Mesendoderm (in vitro differentiated cells): ENCODE data around the gene ENPP6.

Experiments
- DNase-seq: peaks from one replicate; pipeline ENCODE4 v3.0.0; 2013
- H2AK5ac ChIP-seq: 2 replicates; pipeline ENCODE4 v1.6.1; 2013; ENCODE audit warnings: low read length, inconsistent platforms
- H2BK120ac ChIP-seq: 2 replicates; pipeline ENCODE4 v1.6.1; 2013; ENCODE audit warnings: low read depth, mild to moderate bottlenecking, low read length, moderate library complexity, mixed read lengths
- H2BK15ac ChIP-seq: replicated peaks from 2 replicates; pipeline ENCODE4 v1.6.1; 2013; ENCODE audit warnings: low read depth, mild to moderate bottlenecking, moderate library complexity
- H2BK5ac ChIP-seq: 2 replicates; pipeline ENCODE4 v1.6.1; 2013; ENCODE audit warnings: low read length, inconsistent platforms
- H3K18ac ChIP-seq: 2 replicates; pipeline ENCODE4 v1.6.1; 2013; ENCODE audit warnings: mild to moderate bottlenecking, low read length, mixed read lengths
- H3K23ac ChIP-seq: one replicate; pipeline ENCODE4 v1.6.1; 2013; ENCODE audit warnings: low read length
- H3K27ac ChIP-seq: 2 replicates; pipeline ENCODE4 v1.5.1; 2013; ENCODE audit warnings: low read depth, mild to moderate bottlenecking, inconsistent platforms, low read length, moderate library complexity
- H3K27me3 ChIP-seq: 2 replicates; pipeline ENCODE4 v1.6.1; 2013; ENCODE audit warnings: low read length, control low read depth, mild to moderate bottlenecking, inconsistent platforms; ENCODE audit not compliant: insufficient read depth, poor library complexity
- H3K36me3 ChIP-seq: 2 replicates; pipeline ENCODE4 v1.6.1; 2013; ENCODE audit warnings: low read length, inconsistent platforms; ENCODE audit not compliant: control insufficient read depth, insufficient read depth
- H3K4ac ChIP-seq: one replicate; pipeline ENCODE4 v1.6.1; 2013; ENCODE audit warnings: low read depth, mild to moderate bottlenecking, low read length, moderate library complexity
- H3K4me1 ChIP-seq: 2 replicates; pipeline ENCODE4 v1.6.1; 2013; ENCODE audit warnings: low read depth, low read length, inconsistent platforms; ENCODE audit not compliant: control insufficient read depth
- H3K4me2 ChIP-seq: 2 replicates; pipeline ENCODE4 v1.6.1; 2013; ENCODE audit warnings: low read length
- H3K4me3 ChIP-seq: 2 replicates; pipeline ENCODE4 v1.5.1; 2013; ENCODE audit warnings: mild to moderate bottlenecking, low read length
- H3K56ac ChIP-seq: one replicate; pipeline ENCODE4 v1.6.1; 2013; ENCODE audit warnings: low read length
- H3K79me1 ChIP-seq: 2 replicates; pipeline ENCODE4 v1.6.1; 2013; ENCODE audit warnings: low read length, inconsistent platforms
- H3K79me2 ChIP-seq: 2 replicates; pipeline ENCODE4 v1.6.1; 2013; ENCODE audit warnings: mild to moderate bottlenecking, low read length; ENCODE audit not compliant: control insufficient read depth, insufficient read depth
- H3K9ac ChIP-seq: 2 replicates; pipeline ENCODE4 v1.6.1; 2013; ENCODE audit warnings: low read length, inconsistent platforms
- H4K5ac ChIP-seq: one replicate; pipeline ENCODE4 v1.6.1; 2013; ENCODE audit warnings: low read length
- H4K8ac ChIP-seq: one replicate; pipeline ENCODE4 v1.6.1; 2013; ENCODE audit warnings: low read depth, mild to moderate bottlenecking, control low read depth, low read length, moderate library complexity
- WGBS: extraction: QIAGEN DNeasy Blood & Tissue Kit; methylation state at CpG from one replicate; pipeline ENCODE4 v1.1.7; 2013; ENCODE audit warnings: low lambda C conversion rate, missing lambda C conversion rate; ENCODE audit not compliant: insufficient coverage; ENCODE audit errors: extremely low coverage; 5-methylcytosine and 5-hydroxymethylcytosine counted together

Gene ENPP6

GRCh38 chr4:184167576-184167975 lies 50.1 kb downstream of the ENPP6 start:
- Histone ChIP-seq H3K4me2 (no peak overlapping the region), H2BK5ac (no peak overlapping the region), H3K23ac (no peak overlapping the region), H3K4me3 (no peak overlapping the region), H3K56ac (no peak overlapping the region), H3K79me1 (no peaks in the 10 kb centered on the region), H3K9ac (no peak overlapping the region), H4K5ac (no peak overlapping the region), H3K4me1 (peaks cover 2% of the 10 kb centered on the region), H3K79me2 (no peaks in the 10 kb centered on the region), H3K4ac (no peak overlapping the region), H4K8ac (no peak overlapping the region), H2BK15ac (no peak overlapping the region), H3K27ac (no peak overlapping the region), H3K18ac (no peak overlapping the region), H3K27me3 (no peaks in the 10 kb centered on the region), H2BK120ac (no peak overlapping the region), H2AK5ac (no peak overlapping the region), H3K36me3 (no peaks in the 10 kb centered on the region)
- peak; percentile 72 for DNase-seq
- WGBS = no CpG with 5 or more reads among the region's 9 CpGs

GRCh38 chr4:184166736-184167135 lies 50.9 kb downstream of the ENPP6 start:
- Histone ChIP-seq H3K4me1 (peaks cover 2% of the 10 kb centered on the region), H2BK15ac (no peak overlapping the region), H3K4ac (no peak overlapping the region), H3K9ac (no peak overlapping the region), H3K4me3 (no peak overlapping the region), H3K56ac (no peak overlapping the region), H3K79me2 (no peaks in the 10 kb centered on the region), H3K23ac (no peak overlapping the region), H2BK5ac (no peak overlapping the region), H2AK5ac (no peak overlapping the region), H2BK120ac (no peak overlapping the region), H4K5ac (no peak overlapping the region), H3K36me3 (no peaks in the 10 kb centered on the region), H3K4me2 (no peak overlapping the region), H3K27me3 (no peaks in the 10 kb centered on the region), H3K79me1 (no peaks in the 10 kb centered on the region), H3K27ac (no peak overlapping the region), H3K18ac (no peak overlapping the region), H4K8ac (no peak overlapping the region)
- no CpG with 5 or more reads among the region's 6 CpGs for WGBS
- peak; percentile 64 for DNase-seq

- Histone ChIP-seq H3K79me2 (no peaks in the 10 kb centered on the region), H2BK5ac (no peak overlapping the region), H3K4ac (no peak overlapping the region), H3K36me3 (no peaks in the 10 kb centered on the region), H2BK120ac (no peak overlapping the region), H3K56ac (no peak overlapping the region), H3K4me3 (no peak overlapping the region), H3K23ac (no peak overlapping the region), H4K5ac (no peak overlapping the region), H3K27me3 (no peaks in the 10 kb centered on the region), H3K79me1 (no peaks in the 10 kb centered on the region), H3K4me2 (no peak overlapping the region), H3K27ac (no peak overlapping the region), H2AK5ac (no peak overlapping the region), H3K4me1 (peaks cover 2% of the 10 kb centered on the region), H3K18ac (no peak overlapping the region), H3K9ac (no peak overlapping the region), H4K8ac (no peak overlapping the region), H2BK15ac (no peak overlapping the region)
- WGBS = no CpG with 5 or more reads among the region's 8 CpGs
- DNase-seq = peak; percentile 56
Measured at GRCh38 chr4:184165291-184165690, 52.4 kb downstream of the ENPP6 start.

- Histone ChIP-seq H3K27ac (no peak overlapping the region), H3K4me2 (no peak overlapping the region), H2AK5ac (no peak overlapping the region), H3K36me3 (no peaks in the 10 kb centered on the region), H3K56ac (no peak overlapping the region), H2BK5ac (no peak overlapping the region), H3K27me3 (no peaks in the 10 kb centered on the region), H3K18ac (no peak overlapping the region), H3K9ac (no peak overlapping the region), H3K4me3 (no peak overlapping the region), H2BK120ac (no peak overlapping the region), H3K4ac (no peak overlapping the region), H2BK15ac (no peak overlapping the region), H3K79me1 (no peaks in the 10 kb centered on the region), H4K5ac (no peak overlapping the region), H4K8ac (no peak overlapping the region), H3K23ac (no peak overlapping the region), H3K4me1 (peaks cover 2% of the 10 kb centered on the region), H3K79me2 (no peaks in the 10 kb centered on the region)
- no CpG with 5 or more reads among the region's 8 CpGs for WGBS
- peak; percentile 81 for DNase-seq
Measured at GRCh38 chr4:184163813-184164212, 53.9 kb downstream of the ENPP6 start.

- WGBS = no CpG with 5 or more reads among the region's 5 CpGs
Measured at GRCh38 chr4:184162596-184162995, 55.1 kb downstream of the ENPP6 start.

GRCh38 chr4:184157322-184157721 lies 60.4 kb downstream of the ENPP6 start:
- Histone ChIP-seq H3K27ac (no peak overlapping the region), H3K4me2 (no peak overlapping the region), H4K8ac (no peak overlapping the region), H2BK5ac (no peak overlapping the region), H3K23ac (no peak overlapping the region), H4K5ac (no peak overlapping the region), H2BK120ac (no peak overlapping the region), H3K79me1 (no peaks in the 10 kb centered on the region), H3K27me3 (no peaks in the 10 kb centered on the region), H3K56ac (no peak overlapping the region), H2AK5ac (no peak overlapping the region), H3K9ac (no peak overlapping the region), H3K4me1 (no peaks in the 10 kb centered on the region), H3K79me2 (no peaks in the 10 kb centered on the region), H3K4me3 (no peak overlapping the region), H3K36me3 (no peaks in the 10 kb centered on the region), H3K4ac (no peak overlapping the region), H2BK15ac (no peak overlapping the region), H3K18ac (no peak overlapping the region)
- no peak for DNase-seq
- 86% methylated on average over 1 of the region's 2 CpGs for WGBS

More at GRCh38 chr4:184162596-184162995, 55.1 kb downstream of the ENPP6 start:
- no peak overlapping the region for H2BK15ac ChIP-seq
- no peak overlapping the region for H2BK5ac ChIP-seq
- no peak overlapping the region for H2BK120ac ChIP-seq
- no peak overlapping the region for H4K5ac ChIP-seq
- H3K56ac ChIP-seq = no peak overlapping the region
- H3K23ac ChIP-seq = no peak overlapping the region
- no peak overlapping the region for H3K27ac ChIP-seq
- H3K79me2 ChIP-seq = no peaks in the 10 kb centered on the region
- no peaks in the 10 kb centered on the region for H3K79me1 ChIP-seq
- H3K36me3 ChIP-seq = no peaks in the 10 kb centered on the region
- H3K4me2 ChIP-seq = no peak overlapping the region
- H3K27me3 ChIP-seq = no peaks in the 10 kb centered on the region
- H3K18ac ChIP-seq = no peak overlapping the region
- no peak overlapping the region for H2AK5ac ChIP-seq
- no peak overlapping the region for H3K4me3 ChIP-seq
- H4K8ac ChIP-seq = no peak overlapping the region
- no peak overlapping the region for H3K9ac ChIP-seq
- no peak for DNase-seq
- H3K4me1 ChIP-seq = peaks cover 2% of the 10 kb centered on the region
- no peak overlapping the region for H3K4ac ChIP-seq
